ENCODE results near the gene CLDN10.

DNA sequence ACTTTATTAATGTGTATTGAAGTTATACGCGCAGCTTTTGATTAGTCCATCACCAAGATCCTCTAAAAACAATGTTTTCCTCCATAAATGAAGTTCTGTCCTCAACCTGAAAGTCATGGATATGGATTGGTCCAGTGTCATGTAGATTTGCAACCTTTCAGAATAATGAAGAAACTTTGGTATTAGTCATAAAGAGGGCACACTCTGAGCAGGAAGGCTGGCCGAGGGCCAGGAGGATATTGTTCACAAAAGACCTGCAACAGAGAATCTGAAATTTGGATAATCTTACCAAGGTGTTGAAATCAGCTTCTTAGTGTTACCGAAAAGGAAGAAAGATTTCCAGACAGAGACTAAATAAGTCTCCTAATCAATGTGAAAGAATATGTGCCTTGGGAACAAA, 20.7 kb downstream of the CLDN10 start:
- TF ChIP-seq, protein P1, sequence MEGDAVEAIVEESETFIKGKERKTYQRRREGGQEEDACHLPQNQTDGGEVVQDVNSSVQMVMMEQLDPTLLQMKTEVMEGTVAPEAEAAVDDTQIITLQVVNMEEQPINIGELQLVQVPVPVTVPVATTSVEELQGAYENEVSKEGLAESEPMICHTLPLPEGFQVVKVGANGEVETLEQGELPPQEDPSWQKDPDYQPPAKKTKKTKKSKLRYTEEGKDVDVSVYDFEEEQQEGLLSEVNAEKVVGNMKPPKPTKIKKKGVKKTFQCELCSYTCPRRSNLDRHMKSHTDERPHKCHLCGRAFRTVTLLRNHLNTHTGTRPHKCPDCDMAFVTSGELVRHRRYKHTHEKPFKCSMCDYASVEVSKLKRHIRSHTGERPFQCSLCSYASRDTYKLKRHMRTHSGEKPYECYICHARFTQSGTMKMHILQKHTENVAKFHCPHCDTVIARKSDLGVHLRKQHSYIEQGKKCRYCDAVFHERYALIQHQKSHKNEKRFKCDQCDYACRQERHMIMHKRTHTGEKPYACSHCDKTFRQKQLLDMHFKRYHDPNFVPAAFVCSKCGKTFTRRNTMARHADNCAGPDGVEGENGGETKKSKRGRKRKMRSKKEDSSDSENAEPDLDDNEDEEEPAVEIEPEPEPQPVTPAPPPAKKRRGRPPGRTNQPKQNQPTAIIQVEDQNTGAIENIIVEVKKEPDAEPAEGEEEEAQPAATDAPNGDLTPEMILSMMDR (IDR thresholded peaks at IDR 0.05; ENCODE audit: poor library complexity, severe bottlenecking), result no peak
- no peak for TF ChIP-seq EZH2 (IDR thresholded peaks at IDR 0.05; ENCODE audit: borderline replicate concordance, insufficient read depth, low read length, poor library complexity, severe bottlenecking)
- TF ChIP-seq, protein P2, sequence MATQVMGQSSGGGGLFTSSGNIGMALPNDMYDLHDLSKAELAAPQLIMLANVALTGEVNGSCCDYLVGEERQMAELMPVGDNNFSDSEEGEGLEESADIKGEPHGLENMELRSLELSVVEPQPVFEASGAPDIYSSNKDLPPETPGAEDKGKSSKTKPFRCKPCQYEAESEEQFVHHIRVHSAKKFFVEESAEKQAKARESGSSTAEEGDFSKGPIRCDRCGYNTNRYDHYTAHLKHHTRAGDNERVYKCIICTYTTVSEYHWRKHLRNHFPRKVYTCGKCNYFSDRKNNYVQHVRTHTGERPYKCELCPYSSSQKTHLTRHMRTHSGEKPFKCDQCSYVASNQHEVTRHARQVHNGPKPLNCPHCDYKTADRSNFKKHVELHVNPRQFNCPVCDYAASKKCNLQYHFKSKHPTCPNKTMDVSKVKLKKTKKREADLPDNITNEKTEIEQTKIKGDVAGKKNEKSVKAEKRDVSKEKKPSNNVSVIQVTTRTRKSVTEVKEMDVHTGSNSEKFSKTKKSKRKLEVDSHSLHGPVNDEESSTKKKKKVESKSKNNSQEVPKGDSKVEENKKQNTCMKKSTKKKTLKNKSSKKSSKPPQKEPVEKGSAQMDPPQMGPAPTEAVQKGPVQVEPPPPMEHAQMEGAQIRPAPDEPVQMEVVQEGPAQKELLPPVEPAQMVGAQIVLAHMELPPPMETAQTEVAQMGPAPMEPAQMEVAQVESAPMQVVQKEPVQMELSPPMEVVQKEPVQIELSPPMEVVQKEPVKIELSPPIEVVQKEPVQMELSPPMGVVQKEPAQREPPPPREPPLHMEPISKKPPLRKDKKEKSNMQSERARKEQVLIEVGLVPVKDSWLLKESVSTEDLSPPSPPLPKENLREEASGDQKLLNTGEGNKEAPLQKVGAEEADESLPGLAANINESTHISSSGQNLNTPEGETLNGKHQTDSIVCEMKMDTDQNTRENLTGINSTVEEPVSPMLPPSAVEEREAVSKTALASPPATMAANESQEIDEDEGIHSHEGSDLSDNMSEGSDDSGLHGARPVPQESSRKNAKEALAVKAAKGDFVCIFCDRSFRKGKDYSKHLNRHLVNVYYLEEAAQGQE (IDR thresholded peaks at IDR 0.05; ENCODE audit: borderline replicate concordance), result no peak
- no peak for TF ChIP-seq EP300 (conservative IDR thresholded peaks at IDR 0.05; ENCODE audit: poor library complexity, severe bottlenecking)
- no peak for TF ChIP-seq RAD21 (conservative IDR thresholded peaks at IDR 0.05)
- TF ChIP-seq MXI1 (conservative IDR thresholded peaks at IDR 0.05; ENCODE audit: poor library complexity, severe bottlenecking), result no peak
- TF ChIP-seq TAF1 (IDR thresholded peaks at IDR 0.05; ENCODE audit: low read depth), result no peak
- no peak for TF ChIP-seq POLR2AphosphoS5 (IDR thresholded peaks at IDR 0.05)
- TF ChIP-seq SMC3 (conservative IDR thresholded peaks at IDR 0.05; ENCODE audit: poor library complexity), result no peak
